Panc1 (cell line): Measurements from ENCODE around the gene PTTG1. TPM values are rescaled to one million over a fixed set of nuclear protein-coding genes. Genes with fewer than 3 reads are reported as not detected.
A peak's percentile ranks its signal among the peaks of the same experiment; 100 is the strongest.

Experiments used
- ATAC-seq: fragments of 200-7000 bp; cut with Tn5 transposase; 2 replicates; pipeline ENCODE4 v1.9.1; 2020; ENCODE audit warnings: mild to moderate bottlenecking, moderate library complexity
- BruUV-seq: library from RNA; stranded (reverse); fragments of 400-500 nt; replicated peaks from 2 replicates; lab custom pipeline; 2021; lab: Mats Ljungman, UMichigan
- CTCF ChIA-PET: fragments of 300-600 bp; sonication (Branson Sonifier 250); formaldehyde crosslinking; loops from one replicate; lab custom pipeline; 2022; ENCODE audit warnings: antibody characterized with exemption; lab: Charles Lee
- POLR2A ChIA-PET: fragments of 300-600 bp; sonication (Branson Sonifier 250); formaldehyde crosslinking; loops from one replicate; lab custom pipeline; 2022; ENCODE audit warnings: antibody characterized with exemption; lab: Charles Lee
- DNase-seq: peaks from one replicate; pipeline ENCODE4 v3.0.0-alpha.2; 2010; ENCODE audit warnings: low read depth, low spot score
- H3K27ac ChIP-seq: 2 replicates; pipeline ENCODE4 v1.5.1; 2011; ENCODE audit warnings: mild to moderate bottlenecking, low read length, inconsistent platforms
- H3K27me3 ChIP-seq: fragments of 200-500 bp; sonication (Bioruptor generic); 2 replicates; pipeline ENCODE4 v1.6.0; 2014; ENCODE audit warnings: low read length, inconsistent platforms; ENCODE audit not compliant: control insufficient read depth, insufficient read depth
- H3K36me3 ChIP-seq: fragments of 200-500 bp; sonication (Bioruptor generic); 2 replicates; pipeline ENCODE4 v1.5.1; 2014; ENCODE audit warnings: inconsistent platforms, mild to moderate bottlenecking, low read length, moderate library complexity; ENCODE audit not compliant: control insufficient read depth, insufficient read depth
- H3K4me1 ChIP-seq: 2 replicates; pipeline ENCODE4 v1.5.1; 2011; ENCODE audit warnings: inconsistent platforms, mild to moderate bottlenecking, low read length, moderate library complexity; ENCODE audit not compliant: control insufficient read depth, insufficient read depth
- H3K4me3 ChIP-seq, 2 experiments: 2 replicates each; pipeline ENCODE4 v1.5.1; 2011 to 2012; ENCODE audit warnings: low read depth in 2 of 2, low read length in 2 of 2, mild to moderate bottlenecking in 2 of 2, inconsistent platforms in 1 of 2, moderate library complexity in 1 of 2
- H3K9me3 ChIP-seq: fragments of 200-500 bp; sonication (Bioruptor generic); 2 replicates; pipeline ENCODE4 v1.5.1; 2014; ENCODE audit warnings: low read depth, mild to moderate bottlenecking, inconsistent platforms, low read length, moderate library complexity; ENCODE audit not compliant: control insufficient read depth, insufficient read depth
- POLR2AphosphoS5 ChIP-seq: IDR thresholded peaks from 2 replicates; pipeline ENCODE4 v1.6.1; 2012; ENCODE audit warnings: mild to moderate bottlenecking, low read depth, low read length, moderate library complexity
- SIN3A ChIP-seq: IDR thresholded peaks from 2 replicates; pipeline ENCODE4 v1.6.1; 2012; ENCODE audit warnings: low read depth, mild to moderate bottlenecking, low read length, moderate library complexity, borderline replicate concordance; ENCODE audit not compliant: insufficient read depth
- TCF7L2 ChIP-seq: IDR thresholded peaks from 2 replicates; pipeline ENCODE4 v1.6.1; 2011; ENCODE audit warnings: mild to moderate bottlenecking, low read depth, low read length, inconsistent platforms
- in situ Hi-C: cut with HindIII; loops from 2 replicates; pipeline ENCODE4 v1.10.0; 2016; ENCODE audit warnings: low sequenced_read_pairs, low pct_unique_long_range_greater_than_20kb
- intact Hi-C: fragments of 100-400 bp; cut with micrococcal nuclease; formaldehyde crosslinking; loops from one replicate; pipeline ENCODE4 v1.10.0; 2022; ENCODE audit not compliant: unreplicated experiment
- total RNA-seq: library from RNA; stranded (reverse); gene quantifications from one replicate; pipeline ENCODE4 v1.2.1, GENCODE V29; 2021; ENCODE audit not compliant: unreplicated experiment
- TF ChIP-seq, protein P1 (sequence below): fragments of 450-650 bp; IDR thresholded peaks from 2 replicates; pipeline ENCODE4 v1.5.1; 2017; ENCODE audit warnings: mild to moderate bottlenecking
- TF ChIP-seq, protein P2 (sequence below), 2 experiments: IDR thresholded peaks; 2 replicates each; pipeline ENCODE4 v1.6.1; 2011 to 2012; ENCODE audit warnings: low read depth in 2 of 2, control low read depth in 1 of 2, low read length in 1 of 2, mild to moderate bottlenecking in 1 of 2, moderate library complexity in 1 of 2; ENCODE audit not compliant: insufficient read depth in 1 of 2

Gene PTTG1
- total RNA-seq, 1 experiment from 2014 or later = 171 TPM

GRCh38 chr5:160467555-160468362 is 46.1 kb downstream of the PTTG1 start:
- POLR2A ChIA-PET = interaction anchor here (1.6 kb wide), 1 partner anchor 46 kb away, joined by 5 read pairs; the partner anchor contains the start of gene PTTG1
- intact Hi-C loops = no loop called here

GRCh38 chr5:160468363-160468975 is 46.8 kb downstream of the PTTG1 start:
- peak overlapping the region; percentile 39 to 58 for H3K4me3 ChIP-seq
- no peaks in the 10 kb centered on the region for H3K36me3 ChIP-seq
- POLR2A ChIA-PET = interaction anchor here (1.6 kb wide), 1 partner anchor 47 kb away, joined by 5 read pairs; the partner anchor contains the start of gene PTTG1
- no TSS peak for BruUV-seq
- no peaks in the 10 kb centered on the region for H3K9me3 ChIP-seq
- CTCF ChIA-PET = no interaction called here
- intact Hi-C loops = no loop called here
- TF ChIP-seq, protein P1, sequence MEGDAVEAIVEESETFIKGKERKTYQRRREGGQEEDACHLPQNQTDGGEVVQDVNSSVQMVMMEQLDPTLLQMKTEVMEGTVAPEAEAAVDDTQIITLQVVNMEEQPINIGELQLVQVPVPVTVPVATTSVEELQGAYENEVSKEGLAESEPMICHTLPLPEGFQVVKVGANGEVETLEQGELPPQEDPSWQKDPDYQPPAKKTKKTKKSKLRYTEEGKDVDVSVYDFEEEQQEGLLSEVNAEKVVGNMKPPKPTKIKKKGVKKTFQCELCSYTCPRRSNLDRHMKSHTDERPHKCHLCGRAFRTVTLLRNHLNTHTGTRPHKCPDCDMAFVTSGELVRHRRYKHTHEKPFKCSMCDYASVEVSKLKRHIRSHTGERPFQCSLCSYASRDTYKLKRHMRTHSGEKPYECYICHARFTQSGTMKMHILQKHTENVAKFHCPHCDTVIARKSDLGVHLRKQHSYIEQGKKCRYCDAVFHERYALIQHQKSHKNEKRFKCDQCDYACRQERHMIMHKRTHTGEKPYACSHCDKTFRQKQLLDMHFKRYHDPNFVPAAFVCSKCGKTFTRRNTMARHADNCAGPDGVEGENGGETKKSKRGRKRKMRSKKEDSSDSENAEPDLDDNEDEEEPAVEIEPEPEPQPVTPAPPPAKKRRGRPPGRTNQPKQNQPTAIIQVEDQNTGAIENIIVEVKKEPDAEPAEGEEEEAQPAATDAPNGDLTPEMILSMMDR = no peak
- TF ChIP-seq SIN3A = no peak
- H3K27me3 ChIP-seq = no peaks in the 10 kb centered on the region
- ATAC-seq (no peak), DNase-seq (no peak)
- H3K27ac ChIP-seq = peak overlapping the region; percentile 94
- peaks cover 52% of the 10 kb centered on the region for H3K4me1 ChIP-seq
- in situ Hi-C loops = no loop called here

More at GRCh38 chr5:160467555-160468362, 46.1 kb downstream of the PTTG1 start:
- H3K27ac ChIP-seq = peak overlapping the region; percentile 94
- in situ Hi-C loops = no loop called here
- H3K27me3 ChIP-seq = no peaks in the 10 kb centered on the region
- TF ChIP-seq SIN3A = no peak
- peak; percentile 98 for TF ChIP-seq TCF7L2
- no peaks in the 10 kb centered on the region for H3K9me3 ChIP-seq
- DNase-seq = peak; percentile 70
- peaks cover 54% of the 10 kb centered on the region for H3K4me1 ChIP-seq
- peak overlapping the region; percentile 39 to 58 for H3K4me3 ChIP-seq
- CTCF ChIA-PET = interaction anchor here (3.1 kb wide), 1 partner anchor 29 kb away, joined by 15 read pairs; no protein-coding TSS in a partner anchor
- BruUV-seq = no TSS peak
- ATAC-seq = peak; percentile 91
- H3K36me3 ChIP-seq = no peaks in the 10 kb centered on the region

DNA sequence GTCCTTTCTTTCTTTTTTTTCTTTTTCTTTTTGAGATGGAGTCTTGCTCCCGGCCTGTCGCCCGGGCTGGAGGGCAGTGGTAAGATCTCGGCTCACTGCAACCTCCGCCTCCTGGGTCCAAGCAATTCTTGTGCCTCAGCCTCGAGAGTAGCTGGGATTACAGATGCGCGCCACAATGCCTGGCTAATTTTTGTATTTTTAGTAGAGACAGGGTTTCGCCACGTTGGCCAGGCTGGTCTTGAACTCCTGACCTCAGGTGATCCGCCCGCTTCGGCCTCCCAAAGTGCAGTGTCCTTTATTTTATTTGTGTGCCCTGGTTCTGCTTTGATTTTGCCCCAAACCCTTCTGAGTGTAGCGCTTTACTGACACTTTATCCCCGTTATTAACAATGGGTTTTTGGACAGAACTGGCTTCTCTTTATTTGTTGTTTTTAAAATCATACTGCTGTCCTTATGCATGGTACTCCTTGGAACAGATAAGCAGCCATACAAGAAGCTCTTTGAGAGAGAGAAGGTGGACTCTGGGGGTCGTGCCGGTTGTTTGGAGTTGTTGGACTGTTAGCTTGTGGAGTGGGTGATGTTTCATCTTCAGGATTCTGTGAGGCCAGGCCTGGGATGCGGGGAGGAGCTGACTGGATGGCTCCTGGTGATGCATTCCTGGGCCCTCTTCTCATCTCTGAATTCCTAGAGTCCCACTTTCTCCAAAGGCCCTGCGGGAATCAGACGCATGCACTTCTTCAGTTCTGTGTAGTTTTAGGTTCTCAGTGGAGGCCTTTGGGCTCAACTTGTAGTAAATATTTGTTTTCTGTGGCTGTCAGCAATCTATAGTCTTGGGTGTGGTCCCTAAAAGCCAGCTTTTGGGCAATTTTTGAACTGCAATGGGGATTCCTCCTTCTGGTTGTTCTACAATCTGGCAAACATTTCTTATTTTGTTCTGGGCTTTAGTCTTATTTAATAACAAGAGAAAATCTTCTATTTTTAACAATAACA is 47.8 kb downstream of the PTTG1 start:
- Histone ChIP-seq H3K27me3 (no peaks in the 10 kb centered on the region), H3K27ac (peak overlapping the region; percentile 94), H3K9me3 (no peaks in the 10 kb centered on the region), H3K36me3 (no peaks in the 10 kb centered on the region), H3K4me3 (peak overlapping the region; percentile 39 to 58), H3K4me1 (peaks cover 49% of the 10 kb centered on the region)
- ChIA-PET POLR2A (interaction anchor here (0.7 kb wide), 1 partner anchor 48 kb away, joined by 3 read pairs; the partner anchor contains the start of gene PTTG1), CTCF (interaction anchor here (0.5 kb wide), 1 partner anchor 61 kb away, joined by 3 read pairs; no protein-coding TSS in a partner anchor)
- BruUV-seq = no TSS peak
- DNase-seq (no peak), ATAC-seq (no peak)
- in situ Hi-C loops (no loop called here), intact Hi-C loops (no loop called here)
- TF ChIP-seq, protein P1 = no peak
- TF ChIP-seq, protein P2, sequence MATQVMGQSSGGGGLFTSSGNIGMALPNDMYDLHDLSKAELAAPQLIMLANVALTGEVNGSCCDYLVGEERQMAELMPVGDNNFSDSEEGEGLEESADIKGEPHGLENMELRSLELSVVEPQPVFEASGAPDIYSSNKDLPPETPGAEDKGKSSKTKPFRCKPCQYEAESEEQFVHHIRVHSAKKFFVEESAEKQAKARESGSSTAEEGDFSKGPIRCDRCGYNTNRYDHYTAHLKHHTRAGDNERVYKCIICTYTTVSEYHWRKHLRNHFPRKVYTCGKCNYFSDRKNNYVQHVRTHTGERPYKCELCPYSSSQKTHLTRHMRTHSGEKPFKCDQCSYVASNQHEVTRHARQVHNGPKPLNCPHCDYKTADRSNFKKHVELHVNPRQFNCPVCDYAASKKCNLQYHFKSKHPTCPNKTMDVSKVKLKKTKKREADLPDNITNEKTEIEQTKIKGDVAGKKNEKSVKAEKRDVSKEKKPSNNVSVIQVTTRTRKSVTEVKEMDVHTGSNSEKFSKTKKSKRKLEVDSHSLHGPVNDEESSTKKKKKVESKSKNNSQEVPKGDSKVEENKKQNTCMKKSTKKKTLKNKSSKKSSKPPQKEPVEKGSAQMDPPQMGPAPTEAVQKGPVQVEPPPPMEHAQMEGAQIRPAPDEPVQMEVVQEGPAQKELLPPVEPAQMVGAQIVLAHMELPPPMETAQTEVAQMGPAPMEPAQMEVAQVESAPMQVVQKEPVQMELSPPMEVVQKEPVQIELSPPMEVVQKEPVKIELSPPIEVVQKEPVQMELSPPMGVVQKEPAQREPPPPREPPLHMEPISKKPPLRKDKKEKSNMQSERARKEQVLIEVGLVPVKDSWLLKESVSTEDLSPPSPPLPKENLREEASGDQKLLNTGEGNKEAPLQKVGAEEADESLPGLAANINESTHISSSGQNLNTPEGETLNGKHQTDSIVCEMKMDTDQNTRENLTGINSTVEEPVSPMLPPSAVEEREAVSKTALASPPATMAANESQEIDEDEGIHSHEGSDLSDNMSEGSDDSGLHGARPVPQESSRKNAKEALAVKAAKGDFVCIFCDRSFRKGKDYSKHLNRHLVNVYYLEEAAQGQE (IDR thresholded peaks at IDR 0.05; ENCODE audit: insufficient read depth in 1 of 2, low read depth in 2 of 2, low read length in 1 of 2) = no peak
- TF ChIP-seq SIN3A (no peak), POLR2AphosphoS5 (no peak), TCF7L2 (no peak)
